Mesothelial cell of epicardium (in vitro differentiated cells): ENCODE data around the gene CEP85L. TPM values are rescaled to one million over a fixed set of nuclear protein-coding genes. Genes with fewer than 3 reads are reported as not detected.

Experiments used
- DNase-seq, 2 experiments: peaks; one replicate each; pipeline ENCODE4 v3.0.0; 2021; ENCODE audit warnings: low spot score in 2 of 2; ENCODE audit not compliant: unreplicated experiment in 2 of 2
- H3K27ac Mint-ChIP-seq: 2 replicates; pipeline ENCODE4 v1.8.0; 2021; ENCODE audit warnings: mixed read lengths
- H3K27me3 Mint-ChIP-seq: 2 replicates; pipeline ENCODE4 v1.8.0; 2021; ENCODE audit warnings: low read depth, mixed read lengths
- H3K36me3 Mint-ChIP-seq: 2 replicates; pipeline ENCODE4 v1.8.0; 2021; ENCODE audit warnings: mixed read lengths
- H3K4me1 Mint-ChIP-seq: 2 replicates; pipeline ENCODE4 v1.8.0; 2021; ENCODE audit warnings: mixed read lengths
- H3K4me3 Mint-ChIP-seq: 2 replicates; pipeline ENCODE4 v1.8.0; 2021; ENCODE audit warnings: mild to moderate bottlenecking, moderate library complexity, mixed read lengths
- H3K9me3 Mint-ChIP-seq: 2 replicates; pipeline ENCODE4 v1.8.0; 2021; ENCODE audit warnings: mixed read lengths
- CTCF ChIP-seq: fragments of 200-600 bp; sonication (generic); IDR thresholded peaks from one replicate; pipeline ENCODE4 v1.5.0; 2021; ENCODE audit warnings: antibody characterized with exemption; ENCODE audit not compliant: unreplicated experiment
- total RNA-seq: library from RNA; stranded (reverse); gene quantifications from 3 replicates; pipeline ENCODE4 v1.2.1, GENCODE V29; 2021

The CEP85L gene
- total RNA-seq, 1 donor from 2014 or later = 23.1 TPM

- Mint-ChIP-seq H3K36me3 (no peaks in the 10 kb centered on the region), H3K4me3 (no peak overlapping the region), H3K9me3 (no peaks in the 10 kb centered on the region), H3K27ac (no peak overlapping the region), H3K4me1 (peaks cover 4% of the 10 kb centered on the region), H3K27me3 (no peaks in the 10 kb centered on the region)
- TF ChIP-seq CTCF = peak; percentile 51
- no peak for DNase-seq
These were observed 86.0 kb downstream of the CEP85L start for GRCh38 chr6:118565311-118565960.

GRCh38 chr6:118562959-118563358 lies 88.4 kb downstream of the CEP85L start:
- no peak for TF ChIP-seq CTCF
- H3K4me3 Mint-ChIP-seq = no peak overlapping the region
- no peak for DNase-seq
- H3K9me3 Mint-ChIP-seq = no peaks in the 10 kb centered on the region
- H3K27ac Mint-ChIP-seq = peak overlapping the region; percentile 0
- H3K27me3 Mint-ChIP-seq = no peaks in the 10 kb centered on the region
- peaks cover 14% of the 10 kb centered on the region for H3K4me1 Mint-ChIP-seq
- H3K36me3 Mint-ChIP-seq = no peaks in the 10 kb centered on the region

GRCh38 chr6:118562248-118562647 lies 89.1 kb downstream of the CEP85L start:
- TF ChIP-seq CTCF = no peak
- Mint-ChIP-seq H3K4me3 (no peak overlapping the region), H3K27ac (no peak overlapping the region), H3K27me3 (no peaks in the 10 kb centered on the region), H3K9me3 (no peaks in the 10 kb centered on the region), H3K36me3 (no peaks in the 10 kb centered on the region), H3K4me1 (peaks cover 14% of the 10 kb centered on the region)
- DNase-seq = no peak

- Mint-ChIP-seq H3K27me3 (no peaks in the 10 kb centered on the region), H3K4me3 (no peak overlapping the region), H3K36me3 (peaks cover 9% of the 10 kb centered on the region), H3K27ac (no peak overlapping the region), H3K9me3 (peaks cover 8% of the 10 kb centered on the region), H3K4me1 (peaks cover 14% of the 10 kb centered on the region)
- TF ChIP-seq CTCF = no peak
- no peak for DNase-seq
These were observed 91.7 kb downstream of the CEP85L start for GRCh38 chr6:118559659-118560058.

GRCh38 chr6:118558464-118559217 lies 92.8 kb downstream of the CEP85L start:
- Mint-ChIP-seq H3K36me3 (peaks cover 9% of the 10 kb centered on the region), H3K4me1 (peaks cover 14% of the 10 kb centered on the region), H3K27me3 (no peaks in the 10 kb centered on the region), H3K4me3 (no peak overlapping the region), H3K27ac (peak overlapping the region; percentile 55), H3K9me3 (peaks cover 8% of the 10 kb centered on the region)
- no peak for DNase-seq
- TF ChIP-seq CTCF = no peak
